Inflammatory macrophage treated with lipopolysaccharide for 4 hours (primary cell): ENCODE data around the gene EGFL7.

Source experiments
- DNase-seq: peaks from one replicate; pipeline ENCODE4 v3.0.0-alpha.2; 2020

EGFL7 gene

DNA sequence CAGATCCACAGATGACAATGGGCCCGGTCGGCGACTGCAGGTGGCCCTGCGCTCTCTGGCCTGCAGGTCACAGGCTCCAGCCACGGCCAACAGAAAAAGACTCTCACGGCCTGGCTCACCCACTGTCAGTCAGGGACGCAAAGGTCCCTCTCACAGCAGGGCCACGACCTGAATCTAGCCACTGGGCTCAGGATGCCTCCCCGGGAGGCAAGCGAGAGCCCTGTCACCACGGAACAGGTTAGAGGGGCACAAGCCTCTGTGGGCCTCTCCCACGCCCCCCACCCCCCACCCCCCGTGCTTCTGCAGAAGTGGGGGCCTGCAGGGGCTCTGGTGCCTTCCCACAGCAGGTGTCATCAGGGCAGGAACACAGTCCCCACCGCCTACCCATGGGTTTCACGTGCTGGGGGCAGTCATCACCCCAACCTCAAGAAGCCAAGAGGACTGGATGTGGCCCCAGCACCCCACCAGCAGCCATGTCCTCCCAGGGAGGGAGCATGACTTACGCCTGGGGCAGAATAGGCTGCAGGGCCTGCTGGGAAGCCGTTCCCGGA is 17.3 kb upstream of the EGFL7 start:
- no peak for DNase-seq

DNA sequence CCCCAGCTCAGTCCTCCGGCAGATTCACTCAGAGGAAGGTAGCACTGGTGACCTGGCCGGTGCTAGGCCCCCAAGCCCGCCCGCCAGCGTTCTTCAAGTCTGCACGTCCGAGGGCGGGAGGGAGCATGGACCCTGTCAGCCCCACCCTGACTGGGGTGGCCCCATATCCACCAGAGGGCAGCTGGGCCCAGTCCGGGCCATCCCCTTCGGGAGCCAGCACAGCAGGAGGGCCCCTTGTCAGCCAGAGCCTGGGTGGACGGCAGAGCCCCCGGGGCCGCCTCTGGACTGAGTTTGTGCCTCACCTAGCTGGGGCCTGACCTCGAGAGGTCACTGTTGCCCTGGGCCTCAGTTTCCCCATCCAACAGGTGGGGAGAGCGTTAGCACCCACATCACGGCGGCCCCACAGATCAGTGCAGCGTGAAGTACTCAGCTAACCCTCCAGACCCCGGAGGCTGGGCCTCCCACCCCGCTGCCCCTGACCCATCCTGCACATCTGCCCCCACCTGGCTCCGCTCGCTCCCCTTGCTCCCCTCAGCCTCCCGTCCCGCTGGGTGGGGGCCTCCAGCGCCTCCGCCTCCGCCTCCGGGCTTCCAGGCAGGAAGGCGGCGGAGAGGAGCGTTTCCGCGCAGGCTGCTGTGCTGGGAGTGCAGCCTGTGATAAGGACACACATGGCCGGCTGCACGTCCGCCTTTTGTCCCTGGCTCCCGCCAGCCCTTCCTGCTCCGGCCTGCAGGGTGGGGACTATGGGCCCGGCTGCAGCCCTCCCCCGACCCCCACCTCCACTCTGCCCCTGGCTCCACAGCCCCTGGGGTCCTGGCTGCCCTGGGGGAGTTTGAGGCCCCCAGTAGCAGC is 16.6 kb upstream of the EGFL7 start:
- DNase-seq, result peak; percentile 33

DNA sequence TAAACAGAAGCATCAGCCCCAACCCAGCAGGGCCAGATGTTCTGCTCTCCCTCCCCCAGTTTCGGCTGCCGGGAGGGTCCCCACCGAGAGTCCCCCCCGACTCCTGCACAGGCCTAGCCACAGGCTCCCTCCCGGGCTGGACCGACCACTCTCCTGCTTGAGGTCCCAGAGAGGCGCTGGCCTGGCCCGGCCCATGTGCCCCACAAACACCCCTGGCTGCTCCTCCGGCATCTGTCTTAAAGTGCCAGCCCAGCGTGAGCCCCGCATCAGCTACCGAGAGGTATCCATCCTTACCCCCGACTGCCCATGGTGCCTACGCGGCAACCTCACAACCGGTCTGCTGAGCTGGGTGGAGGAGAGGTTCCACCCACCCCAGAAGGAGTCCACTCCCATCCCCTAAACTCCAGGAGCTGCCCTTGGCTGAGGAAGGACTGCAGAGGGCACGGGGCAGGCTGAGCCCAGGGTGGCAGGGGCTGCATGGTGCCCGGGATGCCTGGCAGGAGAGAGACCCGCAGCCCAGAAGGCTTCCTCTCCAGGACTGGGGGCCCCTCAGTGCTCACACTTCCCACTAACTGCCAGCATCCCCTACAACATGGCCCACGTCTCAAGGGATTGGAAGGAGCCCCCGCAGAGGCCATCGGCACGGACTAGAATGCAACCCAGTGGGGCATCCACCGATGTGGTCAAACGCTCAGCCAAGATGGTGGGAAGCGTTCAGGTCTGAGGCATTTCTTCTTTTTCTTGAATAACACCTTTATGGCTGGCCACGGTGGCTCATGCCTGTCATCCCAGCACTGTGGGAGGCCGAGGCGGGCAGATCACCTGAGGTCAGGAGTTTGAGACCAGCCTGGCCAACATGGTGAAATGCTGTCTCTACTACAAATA is 15.6 kb upstream of the EGFL7 start:
- DNase-seq, result no peak

DNA sequence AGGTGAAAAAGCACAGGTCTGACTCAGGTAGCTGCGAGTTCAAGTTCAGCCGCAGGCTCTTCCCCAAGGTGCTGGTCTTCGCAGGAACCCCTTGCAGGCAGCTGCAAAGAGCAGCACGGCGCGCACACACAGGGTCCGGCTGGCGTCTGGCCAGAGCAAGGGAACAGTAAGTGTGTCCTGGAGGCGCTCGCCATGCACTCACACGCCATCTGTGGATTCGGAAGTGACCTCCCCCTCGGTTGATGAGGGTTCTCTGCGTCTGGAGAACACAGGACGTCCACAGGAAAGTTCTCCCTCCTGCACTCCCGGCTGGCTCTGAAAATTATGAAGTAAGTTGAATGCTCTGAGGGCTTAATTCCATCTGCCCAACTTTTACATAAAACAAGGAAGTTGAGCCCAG is 14.0 kb upstream of the EGFL7 start:
- DNase-seq, result no peak

DNA sequence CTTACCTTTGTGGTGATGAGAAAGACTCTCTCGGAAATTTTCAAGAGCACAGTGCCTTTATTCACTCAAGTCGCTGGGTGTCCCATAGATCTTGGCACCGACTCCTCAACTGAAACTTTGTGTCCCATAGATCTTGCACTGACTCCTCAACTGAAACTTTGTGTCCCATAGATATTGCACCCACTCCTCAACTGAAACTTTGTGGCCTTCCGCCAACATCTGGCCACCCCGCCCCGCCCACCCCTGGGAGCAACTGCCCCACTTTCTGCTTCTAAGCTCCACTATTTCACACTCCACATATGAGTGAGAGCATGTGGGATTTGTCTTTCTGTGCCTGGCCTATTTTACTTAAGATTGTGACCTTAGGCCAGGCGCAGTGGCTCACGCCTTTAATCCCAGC is 12.7 kb upstream of the EGFL7 start:
- DNase-seq, result no peak

GRCh38 chr9:136650648-136651047 is 12.1 kb upstream of the EGFL7 start:
- DNase-seq, result no peak

- no peak for DNase-seq
Observed at GRCh38 chr9:136651860-136652259, 10.9 kb upstream of the EGFL7 start.

DNA sequence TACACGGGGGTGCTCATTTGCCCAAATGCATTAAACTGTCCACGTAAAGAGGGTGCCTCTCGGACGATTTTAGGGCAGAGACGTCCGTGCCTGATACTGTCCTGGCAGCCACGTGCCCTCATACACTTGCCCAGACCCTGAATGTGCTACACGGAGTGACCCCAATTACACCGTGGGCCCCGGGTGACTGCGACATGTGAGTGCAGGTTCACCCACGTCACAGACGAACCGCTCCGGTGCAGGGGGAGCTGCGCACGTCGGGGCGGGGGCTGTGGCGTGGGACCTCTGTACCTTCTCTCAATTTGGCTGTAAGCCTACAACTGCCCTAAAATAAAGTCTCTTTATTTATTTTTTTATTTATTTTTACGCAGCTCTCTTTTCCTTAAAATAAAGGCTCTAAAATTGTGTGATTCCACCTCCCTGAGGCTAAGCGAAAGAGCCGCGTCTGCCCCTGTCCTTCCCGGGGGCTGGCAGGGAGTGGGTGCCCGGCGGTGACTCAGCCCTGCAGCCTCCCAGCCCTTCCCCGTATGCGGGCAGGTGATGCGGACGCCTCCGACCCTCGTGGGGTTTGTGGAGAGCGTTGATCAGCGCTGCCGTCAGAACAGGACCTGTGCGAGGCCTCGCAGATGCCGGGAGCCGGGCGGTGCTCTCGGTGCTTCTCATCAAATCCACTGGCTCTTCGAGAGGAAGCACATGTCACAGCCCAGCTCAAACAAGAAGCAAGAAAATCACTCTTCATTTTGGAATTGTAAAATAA is 9.2 kb upstream of the EGFL7 start:
- DNase-seq, result no peak

DNA sequence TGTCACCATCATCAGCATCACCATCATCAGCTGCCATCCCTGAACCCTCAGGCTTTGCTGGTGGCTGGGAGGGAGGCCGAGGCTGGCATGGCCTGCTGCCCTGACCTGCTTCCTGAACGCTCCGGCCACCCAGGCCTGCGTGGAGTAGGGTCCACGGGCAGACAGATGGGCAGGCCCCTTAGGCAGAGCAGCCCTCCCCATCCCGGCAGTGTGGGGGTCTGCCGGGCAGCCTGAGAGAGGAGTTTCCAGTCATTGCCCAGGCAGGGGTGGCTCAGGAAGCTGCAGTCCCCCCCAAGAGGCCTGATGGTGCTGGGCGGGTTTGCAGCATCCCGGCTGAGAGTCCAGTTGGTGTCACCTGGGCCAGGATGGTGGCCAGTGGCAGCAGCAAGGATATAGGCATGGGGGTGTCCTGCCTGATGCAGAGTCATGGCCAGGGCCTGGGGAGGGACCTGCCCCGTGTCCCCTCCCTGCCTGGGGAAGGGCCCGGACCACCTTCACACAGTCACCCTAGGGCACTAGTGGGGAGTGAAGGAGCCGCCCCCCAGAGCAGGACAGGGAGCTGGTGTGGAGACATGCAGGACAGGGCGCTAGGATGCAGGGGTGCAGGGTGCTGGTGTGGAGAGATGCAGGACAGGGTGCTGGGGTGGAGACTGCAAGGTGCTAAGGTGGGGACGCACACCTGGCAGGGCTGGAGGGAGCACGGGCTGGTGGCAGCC is 7.7 kb upstream of the EGFL7 start:
- DNase-seq, result no peak

GRCh38 chr9:136655536-136656182 is 7.1 kb upstream of the EGFL7 start:
- no peak for DNase-seq

DNA sequence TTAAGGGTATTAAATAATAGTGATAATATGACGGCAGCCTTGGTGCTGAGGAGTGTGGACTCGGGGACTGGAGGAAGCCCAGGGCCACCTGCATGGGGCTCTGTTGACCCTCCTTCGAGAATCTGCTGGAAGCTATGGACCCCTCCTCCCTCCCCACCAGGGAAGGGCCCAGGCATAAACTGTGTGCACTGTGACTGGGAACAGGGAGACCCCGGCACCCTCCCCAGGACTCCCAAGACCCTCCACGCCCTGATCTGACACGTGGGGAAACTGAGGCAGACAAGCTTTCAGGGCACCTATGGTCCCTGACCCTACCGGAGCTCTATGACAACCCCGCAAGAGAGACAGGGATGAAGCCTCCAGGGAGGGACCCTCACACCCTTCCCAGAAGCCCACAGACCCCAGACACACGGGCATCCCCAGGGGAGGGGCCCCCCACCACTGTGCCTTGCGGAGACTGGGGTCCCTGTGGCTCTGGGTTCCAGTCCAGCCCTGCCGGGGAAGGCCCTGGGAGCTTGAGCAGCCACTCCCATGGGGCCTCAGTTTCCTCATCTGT is 6.5 kb upstream of the EGFL7 start:
- DNase-seq, result no peak

GRCh38 chr9:136656795-136657611 is 5.7 kb upstream of the EGFL7 start:
- peak; percentile 42 for DNase-seq

DNA sequence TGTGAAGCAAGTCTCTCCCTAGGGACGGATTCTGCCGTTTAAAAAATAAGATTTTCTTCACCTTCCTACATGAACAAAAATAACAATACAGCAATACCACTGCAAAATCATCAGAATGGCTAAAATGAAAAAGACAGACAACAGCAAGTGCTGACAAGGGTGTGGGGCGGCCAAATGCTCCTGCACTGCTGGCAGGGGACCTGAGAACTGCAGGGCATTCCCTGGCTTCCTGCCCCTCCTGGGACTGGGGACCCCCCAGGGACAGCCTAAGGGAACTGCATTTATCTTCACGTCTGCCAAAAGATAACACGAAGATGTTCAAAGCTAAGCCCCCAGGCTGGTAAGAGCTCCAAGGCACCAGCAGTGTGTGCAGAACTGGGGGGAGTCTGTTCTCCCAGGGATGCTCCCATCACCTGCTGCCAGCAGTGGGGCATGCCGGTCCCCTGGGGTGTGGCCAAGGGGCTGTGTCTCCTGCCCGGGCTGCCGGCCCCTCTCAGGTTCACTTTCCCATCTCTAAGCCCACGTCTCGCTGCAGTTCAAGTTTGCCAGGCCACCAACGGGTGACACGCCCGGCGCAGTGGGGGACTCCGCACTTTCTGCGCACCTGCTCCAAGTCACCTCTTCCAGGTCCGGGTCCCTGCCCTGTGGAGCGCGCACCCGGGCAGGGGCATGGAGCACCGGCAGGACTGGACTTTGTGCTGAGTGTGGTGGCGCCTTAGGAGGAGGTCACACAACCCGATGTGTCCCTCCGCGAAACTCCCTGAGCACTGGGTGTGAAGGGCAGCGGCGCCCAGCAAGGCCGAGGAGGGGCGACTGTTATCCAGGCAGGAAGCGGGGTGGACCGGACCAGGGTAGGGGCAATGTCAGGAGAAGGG is 4.5 kb upstream of the EGFL7 start:
- no peak for DNase-seq

- DNase-seq, result no peak
Observed at GRCh38 chr9:136658849-136659535, 3.7 kb upstream of the EGFL7 start.

DNA sequence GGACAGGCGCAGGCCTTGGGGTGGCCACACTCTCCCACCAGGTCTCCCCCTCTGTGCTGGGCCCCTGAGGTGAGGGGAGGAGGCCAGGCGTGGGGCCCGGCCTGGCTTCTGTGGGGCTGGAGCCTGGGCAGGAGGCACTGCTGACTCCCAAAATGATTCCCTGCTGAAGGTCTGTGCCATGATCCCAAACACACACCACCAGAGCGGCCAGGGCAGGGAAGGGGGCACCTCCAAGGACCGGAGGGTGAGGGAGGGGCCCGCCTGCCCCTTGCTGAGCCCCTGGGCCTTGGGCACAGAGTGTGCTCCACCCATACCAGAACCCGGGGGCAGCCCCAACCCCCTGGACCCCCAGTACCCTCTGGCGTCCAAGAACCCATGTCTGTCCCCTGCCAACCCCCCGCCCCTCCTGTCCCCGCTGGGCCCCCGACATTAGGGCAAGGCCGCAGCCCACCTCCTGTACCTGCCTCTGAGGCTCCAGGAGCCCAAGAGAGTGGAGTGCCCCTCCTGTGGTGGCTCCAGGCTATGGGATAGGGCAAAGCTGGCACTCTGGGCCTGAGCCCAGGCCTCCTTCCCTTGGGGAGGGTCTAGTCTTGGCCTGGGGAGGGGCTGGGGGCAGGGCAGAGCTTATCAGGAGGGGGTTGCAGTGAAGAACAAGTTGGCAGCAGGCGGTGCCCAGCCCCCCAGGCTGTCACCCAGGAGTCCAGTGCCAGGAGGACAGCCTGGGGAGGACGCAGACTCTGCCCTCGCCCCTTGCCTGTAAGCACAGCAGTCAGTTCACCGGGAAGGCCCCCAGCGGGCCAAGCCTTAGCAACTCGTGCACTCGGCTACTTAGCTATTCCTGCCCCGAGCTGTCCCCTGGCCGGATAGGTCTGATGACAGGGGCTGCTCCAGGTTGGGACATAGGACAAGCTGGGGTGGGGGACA is 2.6 kb upstream of the EGFL7 start:
- no peak for DNase-seq

DNA sequence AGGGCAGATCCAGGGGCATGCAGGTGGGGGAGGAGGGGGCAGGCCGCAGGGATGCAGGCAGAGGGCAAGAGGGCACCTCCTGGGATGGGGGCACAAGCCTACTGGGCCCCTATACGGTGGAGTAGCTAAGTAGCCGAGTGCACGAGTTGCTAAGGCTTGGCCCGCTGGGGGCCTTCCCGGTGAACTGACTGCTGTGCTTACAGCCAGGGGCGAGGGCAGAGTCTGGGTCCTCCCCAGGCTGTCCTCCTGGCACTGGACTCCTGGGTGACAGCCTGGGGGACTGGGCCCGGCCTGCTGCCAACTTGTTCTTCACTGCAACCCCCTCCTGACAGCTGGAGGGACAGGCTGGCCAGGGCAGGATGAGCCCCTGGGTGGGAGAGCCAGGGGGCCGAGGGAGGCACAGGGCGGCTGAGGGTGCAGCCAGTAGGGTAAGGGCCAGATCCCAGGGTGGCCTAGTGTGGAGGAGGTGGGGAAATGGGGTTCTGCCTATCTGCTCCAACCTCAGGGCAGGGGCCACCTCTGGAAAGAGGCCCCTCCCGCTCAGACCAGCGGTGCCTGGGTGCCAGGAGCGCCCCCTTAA is 1.7 kb upstream of the EGFL7 start:
- DNase-seq, result no peak

DNA sequence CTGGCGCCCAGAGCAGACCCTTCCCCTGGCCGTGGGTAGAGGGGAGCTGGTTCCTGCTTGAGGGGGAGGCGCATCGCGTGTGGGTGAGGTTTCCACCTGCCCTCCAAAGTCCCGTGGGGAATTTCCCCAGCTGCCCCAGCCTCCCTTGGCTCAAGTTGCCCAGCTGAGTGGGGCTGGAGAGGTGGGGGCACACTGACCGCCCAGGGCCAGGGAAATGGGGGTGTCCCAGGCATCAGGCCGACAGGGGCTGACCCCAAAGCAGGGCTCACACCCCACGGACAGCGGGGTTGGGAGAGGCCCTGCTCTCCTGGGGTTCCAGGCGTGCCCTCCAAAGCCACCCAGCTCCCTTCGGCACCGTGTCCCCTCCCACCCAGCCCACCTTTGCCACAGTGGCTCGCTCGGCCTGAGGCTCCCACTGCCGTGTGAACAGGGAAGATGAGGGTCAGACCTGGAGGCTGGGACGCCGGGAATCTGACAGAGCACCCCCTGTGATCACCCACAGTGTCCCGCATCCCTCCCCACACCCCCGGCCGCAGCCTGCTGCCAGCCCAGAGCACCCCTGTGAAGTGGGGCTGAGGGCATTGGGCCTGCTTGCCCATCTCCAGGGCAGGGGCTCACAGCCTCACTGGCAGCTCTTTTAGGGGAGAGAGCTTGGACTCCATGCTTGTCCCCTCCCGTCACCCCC is 933 bp upstream of the EGFL7 start:
- no peak for DNase-seq
